HFFc6 (cell line): ENCODE data around the gene TPD52L1. TPM values are rescaled to one million over a fixed set of nuclear protein-coding genes. Genes with fewer than 3 reads are reported as not detected.

Experiments
- DNase-seq: peaks from one replicate; pipeline ENCODE4 v3.0.0-alpha.2; 2018
- H3K27ac Mint-ChIP-seq: 2 replicates; pipeline ENCODE4 v1.8.0; 2020; ENCODE audit warnings: mild to moderate bottlenecking, mixed read lengths
- H3K27me3 Mint-ChIP-seq: 2 replicates; pipeline ENCODE4 v1.8.0; 2021; ENCODE audit warnings: mild to moderate bottlenecking, moderate library complexity, mixed read lengths; ENCODE audit not compliant: insufficient read depth
- H3K36me3 Mint-ChIP-seq: 2 replicates; pipeline ENCODE4 v1.8.0; 2021; ENCODE audit warnings: low read depth, mixed read lengths
- H3K4me1 Mint-ChIP-seq: 2 replicates; pipeline ENCODE4 v1.8.0; 2020; ENCODE audit warnings: low read depth, mixed read lengths
- H3K4me3 Mint-ChIP-seq: 2 replicates; pipeline ENCODE4 v1.8.0; 2020; ENCODE audit warnings: mild to moderate bottlenecking, moderate library complexity, mixed read lengths
- H3K9me3 Mint-ChIP-seq: 2 replicates; pipeline ENCODE4 v1.8.0; 2020; ENCODE audit warnings: mild to moderate bottlenecking, mixed read lengths
- CTCF ChIP-seq: fragments of 200-600 bp; sonication (generic); IDR thresholded peaks from 2 replicates; pipeline ENCODE4 v1.5.0; 2021; ENCODE audit warnings: antibody characterized with exemption, mild to moderate bottlenecking
- total RNA-seq, 6 experiments: library from RNA; stranded (reverse); fragmentation: NEBNext Ultra II Directional; extraction: Animal tissue kit (Norgen Biotek cat#: 25700); gene quantifications; 2 replicates in 1 of 6; 3 replicates in 5 of 6; pipeline ENCODE4 v1.2.3, GENCODE V29; 2021

Gene TPD52L1
- total RNA-seq, 6 experiments from 2014 or later, result 11.0 to 36.8 (median 11.7) TPM

GRCh38 chr6:125268765-125269164 lies 115.2 kb downstream of the TPD52L1 start:
- no peaks in the 10 kb centered on the region for H3K9me3 Mint-ChIP-seq
- TF ChIP-seq CTCF, result no peak
- DNase-seq, result no peak
- peaks cover 11% of the 10 kb centered on the region; the same call in 1 of the 2 replicates for H3K36me3 Mint-ChIP-seq
- no peak overlapping the region for H3K27ac Mint-ChIP-seq
- H3K4me3 Mint-ChIP-seq, result no peak overlapping the region
- H3K27me3 Mint-ChIP-seq, result peaks cover 3% of the 10 kb centered on the region; the same call in 1 of the 2 replicates
- H3K4me1 Mint-ChIP-seq, result peaks cover 1% of the 10 kb centered on the region

- Mint-ChIP-seq H3K36me3 (peaks cover 11% of the 10 kb centered on the region; the same call in 1 of the 2 replicates), H3K9me3 (no peaks in the 10 kb centered on the region), H3K4me3 (no peak overlapping the region), H3K4me1 (no peaks in the 10 kb centered on the region), H3K27me3 (peaks cover 3% of the 10 kb centered on the region; the same call in 1 of the 2 replicates), H3K27ac (no peak overlapping the region)
- TF ChIP-seq CTCF, result no peak
- no peak for DNase-seq
Measured at GRCh38 chr6:125269328-125269985, 115.9 kb downstream of the TPD52L1 start.

- Mint-ChIP-seq H3K27ac (no peak overlapping the region), H3K27me3 (peaks cover 3% of the 10 kb centered on the region; the same call in 1 of the 2 replicates), H3K4me1 (no peaks in the 10 kb centered on the region), H3K9me3 (no peaks in the 10 kb centered on the region), H3K4me3 (no peak overlapping the region), H3K36me3 (peaks cover 9% of the 10 kb centered on the region; the same call in 1 of the 2 replicates)
- no peak for TF ChIP-seq CTCF
- no peak for DNase-seq
Measured at GRCh38 chr6:125270380-125270779, 116.8 kb downstream of the TPD52L1 start.

GRCh38 chr6:125271486-125272159 lies 118.0 kb downstream of the TPD52L1 start:
- H3K4me1 Mint-ChIP-seq, result no peaks in the 10 kb centered on the region
- no peak overlapping the region for H3K4me3 Mint-ChIP-seq
- DNase-seq, result no peak
- peaks cover 7% of the 10 kb centered on the region; the same call in 1 of the 2 replicates for H3K36me3 Mint-ChIP-seq
- TF ChIP-seq CTCF, result no peak
- no peak overlapping the region for H3K27ac Mint-ChIP-seq
- H3K9me3 Mint-ChIP-seq, result no peaks in the 10 kb centered on the region
- peaks cover 3% of the 10 kb centered on the region; the same call in 1 of the 2 replicates for H3K27me3 Mint-ChIP-seq

GRCh38 chr6:125273251-125273650 lies 119.7 kb downstream of the TPD52L1 start:
- Mint-ChIP-seq H3K4me1 (peaks cover under 1% of the 10 kb centered on the region; the same call in 1 of the 2 replicates), H3K4me3 (no peak overlapping the region), H3K36me3 (peaks cover 7% of the 10 kb centered on the region; the same call in 1 of the 2 replicates), H3K27me3 (peaks cover 3% of the 10 kb centered on the region; the same call in 1 of the 2 replicates), H3K9me3 (no peaks in the 10 kb centered on the region), H3K27ac (no peak overlapping the region)
- TF ChIP-seq CTCF, result no peak
- no peak for DNase-seq
